Keratinocyte (primary cell): ENCODE data around the gene TTC33. TPM values are rescaled to one million over a fixed set of nuclear protein-coding genes. Genes with fewer than 3 reads are reported as not detected.

ENCODE experiments used
- DNase-seq: peaks from one replicate; pipeline ENCODE4 v3.0.0-alpha.2; 2011; ENCODE audit warnings: low read depth, missing footprints, low spot score
- FAIRE-seq: peaks from 2 replicates; lab custom pipeline; 2011; peaks lifted over from hg19 to GRCh38; lab: Jason Lieb, UNC
- H2AFZ ChIP-seq: 2 replicates; pipeline ENCODE4 v1.6.0; 2012; ENCODE audit warnings: low read length, control low read depth, inconsistent platforms; ENCODE audit not compliant: control insufficient read depth
- H3K27ac ChIP-seq: 2 replicates; pipeline ENCODE4 v1.5.1; 2011; ENCODE audit warnings: low read length; ENCODE audit not compliant: control insufficient read depth, insufficient read depth
- H3K27me3 ChIP-seq: 3 replicates; pipeline ENCODE4 v1.6.0; 2011; ENCODE audit warnings: low read length; ENCODE audit not compliant: control insufficient read depth, insufficient read depth; ENCODE audit errors: extremely low read depth
- H3K36me3 ChIP-seq, 2 experiments: 2 replicates in 1 of 2; 3 replicates in 1 of 2; pipeline ENCODE4 v1.5.1; 2011; ENCODE audit warnings: low read length in 2 of 2, mild to moderate bottlenecking in 1 of 2; ENCODE audit not compliant: control insufficient read depth in 2 of 2, insufficient read depth in 2 of 2; ENCODE audit errors: extremely low read depth in 1 of 2
- H3K4me1 ChIP-seq: 3 replicates; pipeline ENCODE4 v1.5.1; 2011; ENCODE audit warnings: low read length; ENCODE audit not compliant: control insufficient read depth, insufficient read depth; ENCODE audit errors: extremely low read depth
- H3K4me2 ChIP-seq: 3 replicates; pipeline ENCODE4 v1.6.0; 2011; ENCODE audit warnings: low read depth, low read length; ENCODE audit not compliant: control insufficient read depth, insufficient read depth; ENCODE audit errors: extremely low read depth
- H3K4me3 ChIP-seq, 3 experiments: fragments of 200-600 bp in 1 of 3; sonication (generic) in 1 of 3; 2 replicates in 2 of 3; 3 replicates in 1 of 3; pipeline ENCODE4 v1.5.1; 2011 to 2016; ENCODE audit warnings: low read length in 3 of 3, mild to moderate bottlenecking in 3 of 3, control low read depth in 2 of 3, inconsistent platforms in 1 of 3, low read depth in 1 of 3, mixed read lengths in 1 of 3, mixed run types in 1 of 3, moderate library complexity in 1 of 3; ENCODE audit not compliant: control insufficient read depth in 2 of 3, insufficient read depth in 2 of 3; ENCODE audit errors: extremely low read depth in 1 of 3
- H3K79me2 ChIP-seq: 2 replicates; pipeline ENCODE4 v1.6.0; 2012; ENCODE audit warnings: low read length; ENCODE audit not compliant: control insufficient read depth, insufficient read depth
- H3K9ac ChIP-seq: 3 replicates; pipeline ENCODE4 v1.6.0; 2011; ENCODE audit warnings: low read length; ENCODE audit not compliant: control insufficient read depth, insufficient read depth; ENCODE audit errors: extremely low read depth
- H3K9me1 ChIP-seq: 3 replicates; pipeline ENCODE4 v1.6.0; 2011; ENCODE audit warnings: low read length; ENCODE audit not compliant: control insufficient read depth, insufficient read depth; ENCODE audit errors: extremely low read depth
- H3K9me3 ChIP-seq: 2 replicates; pipeline ENCODE4 v1.5.1; 2012; ENCODE audit warnings: low read depth, low read length; ENCODE audit not compliant: control insufficient read depth
- H4K20me1 ChIP-seq: 3 replicates; pipeline ENCODE4 v1.6.0; 2011; ENCODE audit warnings: low read length; ENCODE audit not compliant: control insufficient read depth, insufficient read depth; ENCODE audit errors: extremely low read depth
- CTCF ChIP-seq, 3 experiments: IDR thresholded peaks in 1 of 3; conservative IDR thresholded peaks in 1 of 3; optimal IDR thresholded peaks in 1 of 3; 2 replicates in 2 of 3; 3 replicates in 1 of 3; pipeline versions ENCODE3 to v1.5.1; 2011; ENCODE audit warnings: low read length in 3 of 3, mild to moderate bottlenecking in 3 of 3, moderate library complexity in 2 of 3, control low read depth in 1 of 3, inconsistent platforms in 1 of 3; ENCODE audit not compliant: insufficient read depth in 2 of 3; ENCODE audit errors: extremely low read depth in 1 of 3
- EZH2 ChIP-seq: IDR thresholded peaks from one replicate; pipeline ENCODE4 v1.6.1; 2012; ENCODE audit warnings: inconsistent platforms, mild to moderate bottlenecking, low read length, moderate library complexity
- dilution Hi-C: fragments of 300-500 bp; cut with MboI; formaldehyde crosslinking; loops from one replicate; pipeline ENCODE4 v1.7.0; 2020; ENCODE audit warnings: low sequenced_read_pairs; ENCODE audit not compliant: extremely low pct_ligation_motif_present
- polyA plus RNA-seq, 5 experiments: library from polyadenylated mRNA; depleted of rRNA in 3 of 5; stranded (reverse) in 3 of 5; stranded (forward) in 1 of 5; unstranded in 1 of 5; fragments of >200 nt; gene quantifications; 1 replicate in 1 of 5; 2 replicates in 3 of 5; 3 replicates in 1 of 5; pipeline versions ENCODE4 v1.2.1 to v1.2.3, GENCODE V29; 2011 to 2012; ENCODE audit warnings: missing spikeins in 2 of 5, low read depth in 1 of 5, low replicate concordance in 1 of 5

Gene TTC33
- polyA plus RNA-seq, 1 donor (not counting 4 experiments of a cell fraction or from before 2014, with no cell fraction given), result 7.1 TPM

- dilution Hi-C loops, result no loop called here
- H3K79me2 ChIP-seq, result peaks cover 38% of the 10 kb centered on the region
- no peaks in the 10 kb centered on the region for H3K9me1 ChIP-seq
- no peak overlapping the region for H3K27ac ChIP-seq
- H3K9me3 ChIP-seq, result no peaks in the 10 kb centered on the region
- peaks cover 8 to 12% of the 10 kb centered on the region in 2 experiments for H3K36me3 ChIP-seq
- peaks cover 33% of the 10 kb centered on the region for H3K4me1 ChIP-seq
- TF ChIP-seq CTCF (optimal IDR thresholded peaks at IDR 0.05 in 1 of 3, IDR thresholded peaks at IDR 0.05 in 1 of 3, conservative IDR thresholded peaks at IDR 0.05 in 1 of 3; ENCODE audit: extremely low read depth in 1 of 3, insufficient read depth in 2 of 3, low read length in 3 of 3) (no peak), EZH2 (no peak)
- DNase-seq (no peak), FAIRE-seq (no peak)
- H3K4me2 ChIP-seq, result no peak overlapping the region
- no peaks in the 10 kb centered on the region for H4K20me1 ChIP-seq
- no peaks in the 10 kb centered on the region for H3K27me3 ChIP-seq
- H3K9ac ChIP-seq, result no peak overlapping the region
- no peak overlapping the region for H2AFZ ChIP-seq
- H3K4me3 ChIP-seq, result no peak overlapping the region
These were observed 63.9 kb downstream of the TTC33 start for GRCh38 chr5:40691894-40692293.

GRCh38 chr5:40690267-40690666 lies 65.5 kb downstream of the TTC33 start:
- TF ChIP-seq CTCF (optimal IDR thresholded peaks at IDR 0.05 in 1 of 3, IDR thresholded peaks at IDR 0.05 in 1 of 3, conservative IDR thresholded peaks at IDR 0.05 in 1 of 3; ENCODE audit: extremely low read depth in 1 of 3, insufficient read depth in 2 of 3, low read length in 3 of 3) (no peak), EZH2 (no peak)
- DNase-seq, result no peak
- Histone ChIP-seq H4K20me1 (no peaks in the 10 kb centered on the region), H3K9ac (no peak overlapping the region), H3K9me3 (no peaks in the 10 kb centered on the region), H3K4me2 (peak overlapping the region; percentile 25), H3K36me3 (peaks cover 8 to 12% of the 10 kb centered on the region in 2 experiments), H3K27me3 (no peaks in the 10 kb centered on the region), H3K79me2 (peaks cover 54% of the 10 kb centered on the region), H2AFZ (no peak overlapping the region), H3K4me3 (no peak overlapping the region), H3K27ac (no peak overlapping the region), H3K9me1 (no peaks in the 10 kb centered on the region), H3K4me1 (peaks cover 45% of the 10 kb centered on the region)
- no peak for FAIRE-seq
- dilution Hi-C loops, result no loop called here
